ENCODE results near the gene TBC1D17. TPM values are rescaled to one million over a fixed set of nuclear protein-coding genes. Genes with fewer than 3 reads are reported as not detected.
A peak's percentile ranks its signal among the peaks of the same experiment; 100 is the strongest.

Gene TBC1D17
- total and polyA plus RNA-seq, 4 experiments from 2014 or later: 6.0 to 101 (median 57.9) TPM

GRCh38 chr19:49848938-49849337 lies 28.6 kb upstream of the TBC1D17 start:
- intact Hi-C loops (cut with micrococcal nuclease): no loop called here
- Histone ChIP-seq H3K4me3 (ENCODE audit: low read length in 2 of 2) (no peak overlapping the region), H3K27ac (ENCODE audit: low read depth, low read length) (no peak overlapping the region), H3K36me3 (ENCODE audit: insufficient read depth, low read length) (no peaks in the 10 kb centered on the region), H3K4me1 (ENCODE audit: insufficient read depth, low read length) (peaks cover 42% of the 10 kb centered on the region), H3K27me3 (ENCODE audit: insufficient read depth, low read length) (no peaks in the 10 kb centered on the region), H3K9me3 (ENCODE audit: control insufficient read depth in 1 of 2, low read length in 2 of 2) (no peaks in the 10 kb centered on the region)
- ChIA-PET POLR2A (ENCODE audit: partially characterized antibody) (interaction anchor here (1.2 to 12.2 kb wide), 5 partner anchors 18 to 184 kb away, joined by 5 to 173 read pairs (median 11); partner anchors contain the start of genes AKT1S1, BCL2L12, IRF3 and MED25), CTCF (ENCODE audit: partially characterized antibody) (interaction anchor here (0.6 kb wide), 1 partner anchor 969 kb away, joined by 3 read pairs; no protein-coding TSS in a partner anchor)
- peak overlapping the region; percentile 22 to 73 (median 62) for H3K4me3 Mint-ChIP-seq
- peaks cover 29 to 48% (median 38%) of the 10 kb centered on the region in 4 donors for H3K4me1 Mint-ChIP-seq
- DNase-seq: no peak
- H3K27ac Mint-ChIP-seq: peak overlapping the region in 4 of 7 donors; percentile 17 to 88 (median 52)
- H3K36me3 Mint-ChIP-seq: peaks cover 0 to 13% of the 10 kb centered on the region in 2 donors
- peaks cover 0 to 5% (median 0%) of the 10 kb centered on the region in 8 donors for H3K9me3 Mint-ChIP-seq
- no peaks in the 10 kb centered on the region for H3K27me3 Mint-ChIP-seq

GRCh38 chr19:49849433-49850220 lies 27.9 kb upstream of the TBC1D17 start:
- no peaks in the 10 kb centered on the region for H3K27me3 ChIP-seq (ENCODE audit: insufficient read depth, low read length)
- POLR2A ChIA-PET (ENCODE audit: partially characterized antibody): interaction anchor here (0.9 to 12.2 kb wide), 19 partner anchors 10 to 1204 kb away, joined by 3 to 173 read pairs (median 6); partner anchors contain the start of genes AKT1S1, AP2A1, ATF5 and CA11
- Mint-ChIP-seq H3K4me3 (peak overlapping the region; percentile 90 to 97 (median 93)), H3K27me3 (no peaks in the 10 kb centered on the region), H3K4me1 (peaks cover 29 to 49% (median 38%) of the 10 kb centered on the region in 4 donors), H3K36me3 (peaks cover 0 to 13% of the 10 kb centered on the region in 2 donors), H3K27ac (peak overlapping the region in 6 of 7 donors; percentile 92 to 98 (median 98)), H3K9me3 (peaks cover 0 to 5% (median 0%) of the 10 kb centered on the region in 8 donors)
- H3K4me3 ChIP-seq (ENCODE audit: low read length in 2 of 2): no peak overlapping the region
- intact Hi-C loops (cut with micrococcal nuclease): loop anchor here (1.0 to 2.0 kb wide), 5 partner anchors 18 to 79 kb away; partner anchors contain the start of genes AKT1S1, ATF5, FUZ and MED25
- CTCF ChIA-PET (ENCODE audit: partially characterized antibody): interaction anchor here (1.2 kb wide), 1 partner anchor 41 kb away, joined by 4 read pairs; no protein-coding TSS in a partner anchor
- no peaks in the 10 kb centered on the region for H3K9me3 ChIP-seq (ENCODE audit: control insufficient read depth in 1 of 2, low read length in 2 of 2)
- no peaks in the 10 kb centered on the region for H3K36me3 ChIP-seq (ENCODE audit: insufficient read depth, low read length)
- DNase-seq: no peak
- H3K27ac ChIP-seq (ENCODE audit: low read depth, low read length): peak overlapping the region; percentile 98
- H3K4me1 ChIP-seq (ENCODE audit: insufficient read depth, low read length): peaks cover 42% of the 10 kb centered on the region

- H3K36me3 ChIP-seq (ENCODE audit: insufficient read depth, low read length): no peaks in the 10 kb centered on the region
- Mint-ChIP-seq H3K4me1 (peaks cover 29 to 49% (median 38%) of the 10 kb centered on the region in 4 donors), H3K9me3 (peaks cover 0 to 5% (median 0%) of the 10 kb centered on the region in 8 donors), H3K36me3 (peaks cover 0 to 13% of the 10 kb centered on the region in 2 donors), H3K27me3 (no peaks in the 10 kb centered on the region), H3K27ac (peak overlapping the region; percentile 92 to 98 (median 97)), H3K4me3 (peak overlapping the region; percentile 90 to 97 (median 93))
- H3K27me3 ChIP-seq (ENCODE audit: insufficient read depth, low read length): no peaks in the 10 kb centered on the region
- no peak for DNase-seq
- ChIA-PET CTCF (ENCODE audit: partially characterized antibody) (interaction anchor here (1.0 to 1.2 kb wide), 3 partner anchors 18 to 40 kb away, joined by 3 to 4 read pairs (median 3); partner anchors contain the start of gene PNKP), POLR2A (ENCODE audit: partially characterized antibody) (interaction anchor here (0.7 to 12.2 kb wide), 25 partner anchors 9 to 1487 kb away, joined by 3 to 173 read pairs (median 5); partner anchors contain the start of genes AKT1S1, AP2A1, ATF5 and CA11)
- intact Hi-C loops (cut with micrococcal nuclease): loop anchor here (1.0 to 2.0 kb wide), 5 partner anchors 17 to 79 kb away; partner anchors contain the start of genes AKT1S1, ATF5, FUZ and MED25
- H3K27ac ChIP-seq (ENCODE audit: low read depth, low read length): peak overlapping the region; percentile 98
- no peaks in the 10 kb centered on the region for H3K9me3 ChIP-seq (ENCODE audit: control insufficient read depth in 1 of 2, low read length in 2 of 2)
- peak overlapping the region in 1 of 2 donors; percentile 88 for H3K4me3 ChIP-seq (ENCODE audit: low read length in 2 of 2)
- H3K4me1 ChIP-seq (ENCODE audit: insufficient read depth, low read length): peaks cover 42% of the 10 kb centered on the region
Observed at GRCh38 chr19:49850221-49850486, 27.3 kb upstream of the TBC1D17 start.

- peaks cover 42% of the 10 kb centered on the region for H3K4me1 ChIP-seq (ENCODE audit: insufficient read depth, low read length)
- Mint-ChIP-seq H3K27me3 (no peaks in the 10 kb centered on the region), H3K36me3 (peaks cover 0 to 17% of the 10 kb centered on the region in 2 donors), H3K9me3 (peaks cover 0 to 5% (median 0%) of the 10 kb centered on the region in 8 donors), H3K27ac (peak within 1 kb of the TSS; percentile 92 to 98 (median 97)), H3K4me3 (peak within 1 kb of the TSS; percentile 90 to 97 (median 93)), H3K4me1 (peaks cover 29 to 49% (median 39%) of the 10 kb centered on the region in 4 donors)
- H3K9me3 ChIP-seq (ENCODE audit: control insufficient read depth in 1 of 2, low read length in 2 of 2): no peaks in the 10 kb centered on the region
- no peaks in the 10 kb centered on the region for H3K27me3 ChIP-seq (ENCODE audit: insufficient read depth, low read length)
- peak within 1 kb of the TSS; percentile 98 for H3K27ac ChIP-seq (ENCODE audit: low read depth, low read length)
- CTCF ChIA-PET (ENCODE audit: partially characterized antibody): interaction anchor here (1.0 to 1.2 kb wide), 3 partner anchors 17 to 40 kb away, joined by 3 to 4 read pairs (median 3); partner anchors contain the start of gene PNKP
- POLR2A ChIA-PET (ENCODE audit: partially characterized antibody): interaction anchor here (0.6 to 12.2 kb wide), 29 partner anchors 8 to 1487 kb away, joined by 3 to 173 read pairs (median 4); partner anchors contain the start of genes AKT1S1, AP2A1, ATF5 and CA11
- DNase-seq: peak; percentile 84 to 90 (median 87)
- H3K4me3 ChIP-seq (ENCODE audit: low read length in 2 of 2): peak within 1 kb of the TSS; percentile 54 to 88
- H3K36me3 ChIP-seq (ENCODE audit: insufficient read depth, low read length): no peaks in the 10 kb centered on the region
- intact Hi-C loops (cut with micrococcal nuclease): loop anchor here (1.0 to 2.0 kb wide), 6 partner anchors 17 to 78 kb away; partner anchors contain the start of genes AKT1S1, ATF5, FUZ and MED25
Observed at GRCh38 chr19:49850487-49851342, 26.8 kb upstream of the TBC1D17 start, which contains the start of gene PTOV1. Gene PTOV1 (plus strand): TSS chr19:49851159.

DNA sequence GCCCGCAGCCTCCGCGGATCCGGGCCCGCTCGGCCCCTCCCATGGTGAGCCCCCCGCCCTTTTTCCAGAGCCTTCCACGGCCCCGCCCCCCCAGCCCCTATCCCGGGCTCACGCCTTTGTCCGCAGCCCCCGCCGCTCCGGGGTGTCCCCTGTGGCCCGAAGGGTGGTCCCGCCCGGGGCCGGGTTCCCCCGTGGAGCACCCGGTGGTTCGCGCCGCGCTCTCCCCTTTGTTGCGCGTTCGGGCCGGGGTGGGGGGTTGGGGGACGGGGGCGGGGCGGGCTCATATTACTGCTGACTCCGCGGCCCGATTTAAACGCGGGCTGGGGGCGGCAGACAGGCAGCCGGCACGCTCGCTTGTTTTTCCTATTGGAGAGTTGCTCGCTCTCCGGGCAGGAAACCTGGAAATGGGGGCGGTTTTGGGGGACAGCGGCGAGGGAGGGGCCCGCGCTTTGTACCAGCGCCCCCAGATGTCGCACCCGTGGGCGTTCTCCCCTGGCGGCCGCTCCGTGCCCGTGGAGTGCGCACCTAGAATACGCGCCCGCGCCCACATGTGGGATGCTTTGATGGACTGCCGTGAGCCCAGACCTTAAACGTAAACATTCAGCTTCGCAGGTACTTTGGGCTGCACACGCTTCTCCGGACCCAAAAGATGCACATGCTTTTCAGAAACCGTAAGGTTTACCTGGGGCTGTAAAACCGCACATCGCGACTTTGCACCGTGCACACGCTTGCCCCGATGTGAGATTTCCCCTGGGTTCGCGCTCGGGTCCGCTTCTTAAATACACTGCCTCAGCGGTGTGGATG lies 25.8 kb upstream of the TBC1D17 start:
- H3K4me3 ChIP-seq (ENCODE audit: low read length in 2 of 2): peak overlapping the region; percentile 38 to 88
- peak overlapping the region; percentile 85 to 93 (median 88) for H3K27ac Mint-ChIP-seq
- H3K4me3 Mint-ChIP-seq: peak overlapping the region; percentile 85 to 92 (median 88)
- H3K27me3 ChIP-seq (ENCODE audit: insufficient read depth, low read length): no peaks in the 10 kb centered on the region
- ChIA-PET CTCF (ENCODE audit: partially characterized antibody) (no interaction called here), POLR2A (ENCODE audit: partially characterized antibody) (interaction anchor here (0.7 to 12.2 kb wide), 13 partner anchors 9 to 271 kb away, joined by 3 to 173 read pairs (median 10); partner anchors contain the start of genes AKT1S1, ATF5, FUZ and MED25)
- peak overlapping the region; percentile 98 for H3K27ac ChIP-seq (ENCODE audit: low read depth, low read length)
- intact Hi-C loops (cut with micrococcal nuclease): loop anchor here (1.0 to 2.0 kb wide), 2 partner anchors 39 to 77 kb away; partner anchors contain the start of genes ATF5 and NUP62
- H3K36me3 Mint-ChIP-seq: peaks cover 0 to 19% of the 10 kb centered on the region in 2 donors
- H3K27me3 Mint-ChIP-seq: no peaks in the 10 kb centered on the region
- peaks cover 42% of the 10 kb centered on the region for H3K4me1 ChIP-seq (ENCODE audit: insufficient read depth, low read length)
- H3K36me3 ChIP-seq (ENCODE audit: insufficient read depth, low read length): no peaks in the 10 kb centered on the region
- DNase-seq: peak in 2 of 5 donors; percentile 26 to 44
- H3K9me3 Mint-ChIP-seq: peaks cover 0 to 5% (median 0%) of the 10 kb centered on the region in 8 donors
- H3K4me1 Mint-ChIP-seq: peaks cover 29 to 49% (median 39%) of the 10 kb centered on the region in 4 donors
- H3K9me3 ChIP-seq (ENCODE audit: control insufficient read depth in 1 of 2, low read length in 2 of 2): no peaks in the 10 kb centered on the region

Data from CD4-positive, alpha-beta memory T cell (primary cell).